Gastrocnemius medialis (tissue), 4 donors: ENCODE data around the gene ABL1.

Experiments used
- CTCF ChIP-seq, 5 experiments: fragments of 450-650 bp in 3 of 5; fragments of 200-600 bp in 2 of 5; sonication (generic) in 2 of 5; IDR thresholded peaks in 4 of 5; conservative IDR thresholded peaks in 1 of 5; 1 replicate in 4 of 5; 2 replicates in 1 of 5; pipeline ENCODE4 v1.5.1; 2016 to 2019; ENCODE audit warnings: antibody characterized with exemption in 5 of 5, mild to moderate bottlenecking in 3 of 5, moderate library complexity in 3 of 5
- POLR2A ChIP-seq, 2 donors: fragments of 450-650 bp; IDR thresholded peaks; one replicate each; pipeline ENCODE4 v1.6.1; 2017; ENCODE audit warnings: antibody characterized with exemption in 2 of 2, mild to moderate bottlenecking in 2 of 2, moderate library complexity in 2 of 2

- TF ChIP-seq CTCF (IDR thresholded peaks at IDR 0.05 in 4 of 5, conservative IDR thresholded peaks at IDR 0.05 in 1 of 5) (no peak), POLR2A (IDR thresholded peaks at IDR 0.05) (no peak)
Measured at GRCh38 chr9:130845254-130845653, 10.2 kb downstream of the ABL1 start.
